Suprapubic skin (tissue), 4 donors: ENCODE results near the gene CHRNB4. TPM values are rescaled to one million over a fixed set of nuclear protein-coding genes. Genes with fewer than 3 reads are reported as not detected.

ENCODE experiments used
- DNase-seq, 2 donors: peaks; one replicate each; pipeline ENCODE4 v3.0.0-alpha.2; 2019; ENCODE audit warnings: low spot score in 2 of 2
- H3K27ac ChIP-seq: fragments of 200-600 bp; sonication (generic); one replicate; pipeline ENCODE4 v1.5.1; 2019
- H3K27me3 ChIP-seq: fragments of 200-600 bp; sonication (generic); one replicate; pipeline ENCODE4 v1.5.1; 2019
- H3K36me3 ChIP-seq: fragments of 200-600 bp; sonication (generic); one replicate; pipeline ENCODE4 v1.5.1; 2019
- H3K4me1 ChIP-seq: fragments of 200-600 bp; sonication (generic); one replicate; pipeline ENCODE4 v1.5.1; 2019
- H3K4me3 ChIP-seq: fragments of 200-600 bp; sonication (generic); one replicate; pipeline ENCODE4 v1.5.1; 2019; ENCODE audit warnings: mild to moderate bottlenecking
- H3K9me3 ChIP-seq: fragments of 200-600 bp; sonication (generic); one replicate; pipeline ENCODE4 v1.5.1; 2019
- CTCF ChIP-seq, 2 donors: fragments of 200-600 bp in 1 of 2; fragments of 450-650 bp in 1 of 2; sonication (generic) in 1 of 2; IDR thresholded peaks; one replicate each; pipeline ENCODE4 v1.5.1; 2016 to 2019; ENCODE audit warnings: antibody characterized with exemption in 2 of 2, mild to moderate bottlenecking in 1 of 2, moderate library complexity in 1 of 2
- EP300 ChIP-seq: sonication (generic); formaldehyde crosslinking; IDR thresholded peaks from one replicate; pipeline ENCODE4 v1.6.1; 2017; ENCODE audit warnings: antibody characterized with exemption
- POLR2A ChIP-seq, 2 donors: fragments of 450-650 bp; IDR thresholded peaks; one replicate each; pipeline ENCODE4 v1.6.1; 2017; ENCODE audit warnings: antibody characterized with exemption in 2 of 2, mild to moderate bottlenecking in 2 of 2, moderate library complexity in 2 of 2
- POLR2AphosphoS5 ChIP-seq, 3 donors: sonication (generic); formaldehyde crosslinking; IDR thresholded peaks; one replicate each; pipeline ENCODE4 v1.6.1; 2017; ENCODE audit warnings: antibody characterized with exemption in 3 of 3
- WGBS: methylation state at CpG from one replicate; pipeline ENCODE4 v1.1.5; 2018; 5-methylcytosine and 5-hydroxymethylcytosine counted together
- total RNA-seq, 4 donors: library from RNA; depleted of rRNA; stranded (reverse); fragments of >200 nt; gene quantifications; one replicate each; pipeline ENCODE4 v1.1.0, GENCODE V29; 2016

The CHRNB4 gene
- total RNA-seq, 4 donors from 2014 or later = 0.47 TPM; not detected in 3

- WGBS = 61% methylated on average over 4 of the region's 4 CpGs
- peaks cover 11% of the 10 kb centered on the region for H3K27me3 ChIP-seq
These were observed 13.3 kb upstream of the CHRNB4 start for GRCh38 chr15:78654272-78654671.

GRCh38 chr15:78651930-78652615 is 11.1 kb upstream of the CHRNB4 start:
- Histone ChIP-seq H3K9me3 (no peaks in the 10 kb centered on the region), H3K4me1 (no peaks in the 10 kb centered on the region), H3K36me3 (no peaks in the 10 kb centered on the region), H3K4me3 (no peak overlapping the region), H3K27ac (no peak overlapping the region), H3K27me3 (peaks cover 11% of the 10 kb centered on the region)
- TF ChIP-seq POLR2A (IDR thresholded peaks at IDR 0.05) (no peak), EP300 (no peak), POLR2AphosphoS5 (IDR thresholded peaks at IDR 0.05) (no peak), CTCF (IDR thresholded peaks at IDR 0.05) (no peak)
- 100% methylated on average over 1 of the region's 1 CpG for WGBS
- no peak for DNase-seq

More at GRCh38 chr15:78654272-78654671, 13.3 kb upstream of the CHRNB4 start:
- DNase-seq = no peak
- no peaks in the 10 kb centered on the region for H3K9me3 ChIP-seq
- no peaks in the 10 kb centered on the region for H3K36me3 ChIP-seq
- H3K4me3 ChIP-seq = no peak overlapping the region
- TF ChIP-seq CTCF (IDR thresholded peaks at IDR 0.05) (no peak), EP300 (no peak), POLR2AphosphoS5 (IDR thresholded peaks at IDR 0.05) (no peak), POLR2A (IDR thresholded peaks at IDR 0.05) (no peak)
- no peaks in the 10 kb centered on the region for H3K4me1 ChIP-seq
- H3K27ac ChIP-seq = no peak overlapping the region

- Histone ChIP-seq H3K4me1 (no peaks in the 10 kb centered on the region), H3K27ac (no peak overlapping the region), H3K9me3 (no peaks in the 10 kb centered on the region), H3K36me3 (no peaks in the 10 kb centered on the region), H3K4me3 (no peak overlapping the region), H3K27me3 (peaks cover 11% of the 10 kb centered on the region)
- TF ChIP-seq EP300 (no peak), CTCF (IDR thresholded peaks at IDR 0.05) (no peak), POLR2A (IDR thresholded peaks at IDR 0.05) (no peak), POLR2AphosphoS5 (IDR thresholded peaks at IDR 0.05) (no peak)
- no peak for DNase-seq
- WGBS = 64% methylated on average over 3 of the region's 3 CpGs
These were observed 10.0 kb upstream of the CHRNB4 start for GRCh38 chr15:78651007-78651406.

GRCh38 chr15:78650022-78650421 is 9.0 kb upstream of the CHRNB4 start:
- H3K9me3 ChIP-seq = no peaks in the 10 kb centered on the region
- TF ChIP-seq POLR2A (IDR thresholded peaks at IDR 0.05) (no peak), CTCF (IDR thresholded peaks at IDR 0.05) (no peak), EP300 (no peak), POLR2AphosphoS5 (IDR thresholded peaks at IDR 0.05) (no peak)
- H3K27me3 ChIP-seq = peaks cover 11% of the 10 kb centered on the region
- WGBS = 91% methylated on average over 3 of the region's 4 CpGs
- no peak overlapping the region for H3K4me3 ChIP-seq
- H3K4me1 ChIP-seq = no peaks in the 10 kb centered on the region
- DNase-seq = no peak
- no peaks in the 10 kb centered on the region for H3K36me3 ChIP-seq
- no peak overlapping the region for H3K27ac ChIP-seq

- no peaks in the 10 kb centered on the region for H3K9me3 ChIP-seq
- no peaks in the 10 kb centered on the region for H3K36me3 ChIP-seq
- DNase-seq = no peak
- H3K4me1 ChIP-seq = peaks cover 13% of the 10 kb centered on the region
- TF ChIP-seq CTCF (IDR thresholded peaks at IDR 0.05) = no peak
- TF ChIP-seq POLR2A (IDR thresholded peaks at IDR 0.05) = no peak
- TF ChIP-seq EP300 = no peak
- no peak for TF ChIP-seq POLR2AphosphoS5 (IDR thresholded peaks at IDR 0.05)
- 97% methylated on average over 4 of the region's 4 CpGs for WGBS
- H3K27ac ChIP-seq = no peak overlapping the region
- peaks cover 12% of the 10 kb centered on the region for H3K27me3 ChIP-seq
- no peak overlapping the region for H3K4me3 ChIP-seq
These were observed 4.0 kb upstream of the CHRNB4 start for GRCh38 chr15:78645009-78645408.
